Ascending aorta (tissue), 2 donors: ENCODE measurements around the gene PTN. TPM values are rescaled to one million over a fixed set of nuclear protein-coding genes. Genes with fewer than 3 reads are reported as not detected.
"Not testable (repeated sequence)": the region's sequence is repeated elsewhere in the genome, so short reads cannot be mapped to it uniquely, and the experiment has no call there.

Experiments used
- DNase-seq, 2 donors: peaks; one replicate each; pipeline ENCODE4 v3.0.0-alpha.2; 2019; ENCODE audit warnings: low spot score in 2 of 2
- H3K27ac ChIP-seq, 2 donors: fragments of 200-600 bp; sonication (generic); one replicate each; pipeline ENCODE4 v1.5.1; 2016 to 2017; ENCODE audit warnings: mild to moderate bottlenecking in 1 of 2
- H3K27me3 ChIP-seq: fragments of 200-600 bp; sonication (generic); one replicate; pipeline ENCODE4 v1.5.1; 2017
- H3K36me3 ChIP-seq, 2 donors: fragments of 200-600 bp; sonication (generic); one replicate each; pipeline ENCODE4 v1.5.1; 2016
- H3K4me1 ChIP-seq, 2 donors: fragments of 200-600 bp; sonication (generic); one replicate each; pipeline ENCODE4 v1.5.1; 2016 to 2017; ENCODE audit warnings: mild to moderate bottlenecking in 1 of 2
- H3K4me3 ChIP-seq, 2 donors: fragments of 200-600 bp; sonication (generic); one replicate each; pipeline ENCODE4 v1.5.1; 2016 to 2017; ENCODE audit warnings: mild to moderate bottlenecking in 1 of 2
- H3K9me3 ChIP-seq, 2 donors: fragments of 200-600 bp; sonication (generic); one replicate each; pipeline ENCODE4 v1.5.1; 2016
- intact Hi-C: fragments of 100-400 bp; cut with DNase I; formaldehyde crosslinking; loops from one replicate; pipeline ENCODE4 v1.15.1; 2023
- total RNA-seq: library from RNA; depleted of rRNA; stranded (reverse); fragments of >200 nt; gene quantifications from one replicate; pipeline ENCODE4 v1.1.0, GENCODE V29; 2016
- TF ChIP-seq, protein P1 (sequence below), 3 experiments: fragments of 200-600 bp in 2 of 3; fragments of 450-650 bp in 1 of 3; sonication (generic) in 2 of 3; IDR thresholded peaks; one replicate each; pipeline ENCODE4 v1.5.1; 2016 to 2019; ENCODE audit warnings: antibody characterized with exemption in 3 of 3, mild to moderate bottlenecking in 1 of 3, moderate library complexity in 1 of 3

PTN gene
- total RNA-seq, 1 donor from 2014 or later = 10.4 TPM

DNA sequence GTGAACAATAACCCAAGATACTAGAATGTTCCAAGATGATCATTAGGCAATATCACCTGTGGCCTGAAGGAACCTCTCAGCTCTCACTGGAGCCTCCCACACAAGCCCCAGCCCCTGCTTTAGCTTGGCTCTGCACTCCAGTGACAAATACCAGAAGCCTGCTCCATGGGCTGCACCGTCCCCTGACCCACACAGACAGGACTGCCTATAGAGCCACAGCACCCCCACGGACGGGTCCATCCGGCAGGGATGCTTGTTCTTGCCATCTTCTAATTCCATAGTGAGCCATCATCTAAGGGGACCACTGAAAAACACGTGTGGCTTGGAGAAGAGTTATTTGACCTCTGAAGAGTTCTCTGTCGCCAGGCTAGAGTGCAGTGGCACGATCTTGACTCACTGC lies 100.9 kb downstream of the PTN start:
- Histone ChIP-seq H3K9me3 (no peaks in the 10 kb centered on the region), H3K4me1 (no peaks in the 10 kb centered on the region), H3K36me3 (no peaks in the 10 kb centered on the region), H3K27ac (no peak overlapping the region), H3K27me3 (no peaks in the 10 kb centered on the region), H3K4me3 (no peak overlapping the region)
- intact Hi-C loops = no loop called here
- TF ChIP-seq, protein P1, sequence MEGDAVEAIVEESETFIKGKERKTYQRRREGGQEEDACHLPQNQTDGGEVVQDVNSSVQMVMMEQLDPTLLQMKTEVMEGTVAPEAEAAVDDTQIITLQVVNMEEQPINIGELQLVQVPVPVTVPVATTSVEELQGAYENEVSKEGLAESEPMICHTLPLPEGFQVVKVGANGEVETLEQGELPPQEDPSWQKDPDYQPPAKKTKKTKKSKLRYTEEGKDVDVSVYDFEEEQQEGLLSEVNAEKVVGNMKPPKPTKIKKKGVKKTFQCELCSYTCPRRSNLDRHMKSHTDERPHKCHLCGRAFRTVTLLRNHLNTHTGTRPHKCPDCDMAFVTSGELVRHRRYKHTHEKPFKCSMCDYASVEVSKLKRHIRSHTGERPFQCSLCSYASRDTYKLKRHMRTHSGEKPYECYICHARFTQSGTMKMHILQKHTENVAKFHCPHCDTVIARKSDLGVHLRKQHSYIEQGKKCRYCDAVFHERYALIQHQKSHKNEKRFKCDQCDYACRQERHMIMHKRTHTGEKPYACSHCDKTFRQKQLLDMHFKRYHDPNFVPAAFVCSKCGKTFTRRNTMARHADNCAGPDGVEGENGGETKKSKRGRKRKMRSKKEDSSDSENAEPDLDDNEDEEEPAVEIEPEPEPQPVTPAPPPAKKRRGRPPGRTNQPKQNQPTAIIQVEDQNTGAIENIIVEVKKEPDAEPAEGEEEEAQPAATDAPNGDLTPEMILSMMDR (IDR thresholded peaks at IDR 0.05) = no peak
- no peak for DNase-seq

DNA sequence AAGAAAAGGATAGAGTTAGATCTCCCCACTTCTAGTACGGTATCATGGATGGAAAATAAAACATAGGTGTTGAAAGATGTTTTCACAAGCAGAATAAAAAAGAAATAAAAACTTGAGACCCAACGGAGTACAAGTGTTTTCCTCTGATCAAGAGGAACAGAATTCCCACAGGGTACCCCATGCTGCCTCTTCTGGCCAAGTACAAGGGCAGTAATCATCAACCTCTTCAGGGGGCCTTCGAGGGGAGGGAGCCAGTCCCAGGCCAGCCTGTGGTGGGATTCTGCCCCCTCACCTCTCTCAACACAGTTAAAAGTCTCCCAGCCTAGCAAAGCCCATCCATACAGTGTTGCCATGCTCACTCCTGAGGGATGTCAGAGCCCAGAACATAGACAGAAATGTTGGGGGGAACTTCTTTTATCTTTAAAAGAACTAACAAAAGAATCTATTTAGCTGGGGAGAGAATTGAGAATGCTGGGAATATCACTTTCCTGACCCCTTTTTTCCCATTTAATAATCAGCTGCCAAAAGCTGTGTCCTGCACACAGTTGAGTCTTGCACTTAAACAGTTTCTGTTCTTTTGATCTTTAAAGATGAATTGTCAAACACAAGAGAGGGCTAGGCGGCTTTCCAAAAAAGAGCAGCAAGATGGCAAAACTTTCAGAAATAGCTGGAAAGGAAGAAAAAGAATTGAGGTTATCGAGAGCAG lies 101.7 kb downstream of the PTN start:
- Histone ChIP-seq H3K9me3 (no peaks in the 10 kb centered on the region), H3K4me3 (no peak overlapping the region)
- intact Hi-C loops = no loop called here

DNA sequence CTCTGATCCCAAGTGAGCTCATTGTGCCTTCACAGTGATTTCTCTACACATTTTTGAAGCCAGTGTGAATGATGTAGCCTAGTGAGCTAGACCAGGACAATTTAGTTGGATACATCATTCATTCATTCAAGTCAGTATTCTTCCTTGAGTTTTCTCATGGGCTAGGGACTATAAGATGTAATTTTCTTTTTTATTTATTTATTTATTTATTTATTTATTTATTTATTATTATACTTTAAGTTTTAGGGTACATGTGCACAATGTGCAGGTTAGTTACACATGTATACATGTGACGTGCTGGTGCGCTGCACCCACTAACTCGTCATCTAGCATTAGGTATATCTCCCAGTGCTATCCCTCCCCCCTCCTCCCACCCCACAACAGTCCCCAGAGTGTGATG lies 104.3 kb downstream of the PTN start:
- H3K4me1 ChIP-seq, H3K36me3 ChIP-seq, H3K27me3 ChIP-seq, H3K9me3 ChIP-seq, H3K4me3 ChIP-seq, intact Hi-C loops, H3K27ac ChIP-seq, DNase-seq: not testable (repeated sequence)

More for the DNA sequence above, 101.7 kb downstream of the PTN start:
- H3K36me3 ChIP-seq = no peaks in the 10 kb centered on the region
- H3K27ac ChIP-seq = no peak overlapping the region
- H3K4me1 ChIP-seq = no peaks in the 10 kb centered on the region
- TF ChIP-seq, protein P1 (IDR thresholded peaks at IDR 0.05) = no peak
- no peak for DNase-seq
- H3K27me3 ChIP-seq = no peaks in the 10 kb centered on the region

DNA sequence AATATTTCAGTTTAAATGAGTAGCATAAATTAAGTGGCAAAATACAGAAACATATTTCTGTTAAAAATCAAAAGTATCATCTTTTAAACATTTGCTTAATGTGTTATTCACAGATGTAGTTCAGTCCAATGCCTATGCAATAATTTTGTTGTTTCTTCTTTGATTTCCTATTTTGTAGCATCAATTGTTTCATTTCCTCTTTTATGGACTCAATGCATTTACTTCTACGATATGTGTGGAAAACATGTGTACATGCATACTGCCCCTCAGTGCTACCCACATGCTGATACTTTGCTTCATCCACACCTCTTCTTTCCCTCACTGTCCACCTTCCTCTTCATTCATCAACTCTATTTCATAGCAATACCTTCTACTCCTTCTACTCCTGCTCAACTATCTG lies 108.1 kb downstream of the PTN start:
- TF ChIP-seq, protein P1 (IDR thresholded peaks at IDR 0.05) = no peak
- DNase-seq = no peak
- Histone ChIP-seq H3K27ac (no peak overlapping the region), H3K36me3 (no peaks in the 10 kb centered on the region), H3K4me3 (no peak overlapping the region), H3K4me1 (no peaks in the 10 kb centered on the region), H3K27me3 (no peaks in the 10 kb centered on the region), H3K9me3 (no peaks in the 10 kb centered on the region)
- intact Hi-C loops = no loop called here

DNA sequence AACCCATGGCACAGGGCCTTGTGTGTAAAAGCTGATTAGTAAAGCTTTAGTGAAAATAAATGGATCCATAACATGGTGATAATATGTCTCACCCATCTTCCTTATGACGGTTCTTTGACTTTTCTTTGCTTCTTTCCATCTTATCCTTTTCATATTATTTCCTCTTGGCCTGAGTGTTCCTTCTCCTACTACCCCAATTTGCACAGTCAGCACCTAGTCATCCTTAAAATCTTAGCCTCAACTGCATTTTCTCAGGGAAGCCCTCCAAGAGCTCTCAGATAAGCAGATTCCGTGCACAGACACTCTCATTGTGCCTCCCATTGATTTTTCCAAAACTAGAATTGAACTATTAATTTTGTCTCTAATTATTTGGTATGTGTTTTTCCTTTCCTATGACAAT lies 112.4 kb downstream of the PTN start:
- intact Hi-C loops = no loop called here
- H3K27me3 ChIP-seq = no peaks in the 10 kb centered on the region
- H3K4me3 ChIP-seq = no peak overlapping the region
- H3K27ac ChIP-seq = no peak overlapping the region
- TF ChIP-seq, protein P1 (IDR thresholded peaks at IDR 0.05) = no peak
- no peaks in the 10 kb centered on the region for H3K4me1 ChIP-seq
- no peaks in the 10 kb centered on the region for H3K9me3 ChIP-seq
- no peak for DNase-seq
- H3K36me3 ChIP-seq = no peaks in the 10 kb centered on the region

DNA sequence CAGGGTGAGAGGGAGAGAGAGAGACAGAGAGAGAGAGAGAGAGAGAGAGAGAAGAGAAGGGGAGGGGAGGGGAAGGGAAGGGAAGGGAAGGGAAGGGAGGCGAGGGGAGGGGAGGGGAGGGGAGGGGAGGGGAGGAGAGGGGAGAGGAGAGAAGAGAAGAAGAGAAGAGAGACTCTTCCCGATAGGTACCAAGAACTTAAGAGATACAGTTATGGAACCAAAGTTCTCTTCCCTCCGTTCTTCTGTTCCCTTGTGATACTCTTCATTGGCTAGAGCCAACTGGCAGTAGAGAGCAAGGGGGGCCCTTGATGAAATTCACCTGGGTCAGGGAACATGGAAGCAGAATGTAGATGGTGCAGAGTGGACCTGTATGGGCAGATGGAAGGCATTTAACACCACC lies 122.1 kb downstream of the PTN start:
- H3K27me3 ChIP-seq = no peaks in the 10 kb centered on the region
- no peak for DNase-seq
- intact Hi-C loops = no loop called here
- no peak overlapping the region for H3K27ac ChIP-seq
- H3K4me1 ChIP-seq = no peaks in the 10 kb centered on the region
- no peaks in the 10 kb centered on the region for H3K9me3 ChIP-seq
- TF ChIP-seq, protein P1 (IDR thresholded peaks at IDR 0.05) = no peak
- no peaks in the 10 kb centered on the region for H3K36me3 ChIP-seq
- no peak overlapping the region for H3K4me3 ChIP-seq
